NCI-H2029 (cell line): ENCODE measurements around the gene NIPBL.
"Not testable (repeated sequence)": the region's sequence is repeated elsewhere in the genome, so short reads cannot be mapped to it uniquely, and the experiment has no call there.

Source experiments
- DNase-seq: peaks from one replicate; lab custom pipeline; 2025; lab: John Stamatoyannopoulos, UW

The NIPBL gene

GRCh38 chr5:37037840-37038239 is 161.3 kb downstream of the NIPBL start:
- DNase-seq, result no peak

GRCh38 chr5:37039824-37040223 is 163.3 kb downstream of the NIPBL start:
- DNase-seq, result no peak

GRCh38 chr5:37043693-37044092 is 167.1 kb downstream of the NIPBL start:
- no peak for DNase-seq

GRCh38 chr5:37044120-37044519 is 167.6 kb downstream of the NIPBL start:
- no peak for DNase-seq

GRCh38 chr5:37045703-37046102 is 169.1 kb downstream of the NIPBL start:
- no peak for DNase-seq

- DNase-seq, result no peak
Observed at GRCh38 chr5:37047947-37048346, 171.4 kb downstream of the NIPBL start.

- no peak for DNase-seq
Observed at GRCh38 chr5:37054391-37054790, 177.8 kb downstream of the NIPBL start.

GRCh38 chr5:37055383-37055990 is 178.9 kb downstream of the NIPBL start:
- DNase-seq, result no peak

GRCh38 chr5:37056762-37057161 is 180.2 kb downstream of the NIPBL start:
- no peak for DNase-seq

- DNase-seq, result no peak
Observed at GRCh38 chr5:37060030-37060429, 183.5 kb downstream of the NIPBL start.

GRCh38 chr5:37063739-37064138 is 187.2 kb downstream of the NIPBL start:
- no peak for DNase-seq

- DNase-seq, result no peak
Observed at GRCh38 chr5:37064442-37064841, 187.9 kb downstream of the NIPBL start.

- DNase-seq, result no peak
Observed at GRCh38 chr5:37071487-37071886, 194.9 kb downstream of the NIPBL start.

GRCh38 chr5:37071901-37072581 is 195.5 kb downstream of the NIPBL start:
- no peak for DNase-seq

- no peak for DNase-seq
Observed at GRCh38 chr5:37075399-37075950, 198.9 kb downstream of the NIPBL start.

GRCh38 chr5:37077146-37077545 is 200.6 kb downstream of the NIPBL start:
- no peak for DNase-seq

- DNase-seq, result no peak
Observed at GRCh38 chr5:37080697-37081096, 204.1 kb downstream of the NIPBL start.

- not testable (repeated sequence) for DNase-seq
Observed at GRCh38 chr5:37082977-37083376, 206.4 kb downstream of the NIPBL start.

- not testable (repeated sequence) for DNase-seq
Observed at GRCh38 chr5:37086026-37086425, 209.5 kb downstream of the NIPBL start.

- DNase-seq, result no peak
Observed at GRCh38 chr5:37086466-37087173, 210.1 kb downstream of the NIPBL start.

- DNase-seq, result no peak
Observed at GRCh38 chr5:37088009-37088408, 211.4 kb downstream of the NIPBL start.

- DNase-seq, result no peak
Observed at GRCh38 chr5:37090123-37090726, 213.7 kb downstream of the NIPBL start.

- DNase-seq, result no peak
Observed at GRCh38 chr5:37090781-37091180, 214.2 kb downstream of the NIPBL start.
